Mesenteric fat pad (tissue), 1 donor: Measurements from ENCODE around the gene DHRS7C. TPM values are rescaled to one million over a fixed set of nuclear protein-coding genes. Genes with fewer than 3 reads are reported as not detected.

ENCODE experiments used
- DNase-seq: peaks from one replicate; pipeline ENCODE4 v3.0.0-alpha.2; 2020; ENCODE audit warnings: low spot score
- total RNA-seq: library from RNA; stranded (reverse); fragmentation: NEBNext Ultra II Directional; extraction: Animal tissue kit (Norgen Biotek cat#: 25700); gene quantifications from one replicate; pipeline ENCODE4 v1.2.1, GENCODE V29; 2021
- donor health status: DM: yes; HTN: yes; CAD: no.

The DHRS7C gene
- total RNA-seq, 1 donor from 2014 or later, result not detected

DNA sequence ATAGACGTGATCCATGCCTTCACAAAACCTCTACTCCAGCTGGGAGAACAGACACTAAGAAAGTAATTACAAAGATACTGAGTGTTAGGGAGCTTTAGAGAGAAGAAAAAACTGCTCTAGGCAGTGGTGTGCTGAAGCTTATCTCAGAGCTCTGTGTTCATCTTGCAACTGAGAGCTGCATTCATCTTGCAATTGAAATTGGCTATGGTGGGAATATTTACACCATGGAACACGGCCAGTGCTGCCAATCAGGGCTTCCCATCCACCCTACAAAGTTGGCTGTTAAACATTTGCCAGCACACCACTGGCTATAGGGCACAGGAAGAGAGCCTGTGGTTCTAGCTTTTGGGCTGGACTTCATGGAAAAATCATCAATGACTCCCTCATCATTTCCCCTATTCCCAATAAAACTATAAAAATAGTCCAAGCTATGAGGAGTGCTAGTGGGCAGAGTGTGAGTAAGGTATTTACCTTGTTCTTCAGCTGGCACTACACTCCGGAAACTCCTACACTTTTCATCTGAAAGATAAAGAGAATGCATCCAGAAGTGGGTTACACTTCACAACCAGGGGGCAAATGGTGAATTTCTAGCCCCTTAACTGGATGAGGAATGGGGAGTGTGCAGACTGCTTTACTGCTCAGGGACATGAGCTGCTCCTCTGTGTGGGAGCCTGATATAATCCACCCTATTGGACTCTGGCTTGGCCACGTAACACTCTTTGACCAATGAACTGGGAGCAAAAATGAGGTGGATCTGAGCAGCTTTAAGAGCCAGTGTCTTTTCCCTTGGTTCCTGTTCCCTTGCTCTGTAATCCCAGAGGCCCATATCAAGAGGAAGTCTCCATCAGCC, 18.9 kb upstream of the DHRS7C start:
- no peak for DNase-seq

DNA sequence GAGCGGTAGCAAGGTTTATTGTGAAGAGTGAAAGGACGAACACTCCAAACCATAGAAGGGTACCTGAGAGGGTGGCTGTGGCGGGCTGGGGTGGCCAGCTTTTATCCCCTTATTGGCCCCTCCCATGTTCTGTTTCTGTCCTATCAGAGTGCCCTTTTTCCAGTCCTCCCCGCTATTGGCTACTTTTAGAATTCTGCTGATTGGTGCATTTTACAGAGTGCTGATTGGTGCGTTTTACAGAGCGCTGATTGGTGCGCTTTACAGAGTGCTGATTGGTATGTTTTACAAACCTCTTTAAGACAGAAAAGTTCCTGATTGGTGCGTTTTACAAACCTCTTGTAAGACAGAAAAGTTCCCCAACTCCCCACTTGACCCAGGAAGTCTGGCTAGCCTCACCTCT, 18.0 kb upstream of the DHRS7C start:
- DNase-seq, result no peak

DNA sequence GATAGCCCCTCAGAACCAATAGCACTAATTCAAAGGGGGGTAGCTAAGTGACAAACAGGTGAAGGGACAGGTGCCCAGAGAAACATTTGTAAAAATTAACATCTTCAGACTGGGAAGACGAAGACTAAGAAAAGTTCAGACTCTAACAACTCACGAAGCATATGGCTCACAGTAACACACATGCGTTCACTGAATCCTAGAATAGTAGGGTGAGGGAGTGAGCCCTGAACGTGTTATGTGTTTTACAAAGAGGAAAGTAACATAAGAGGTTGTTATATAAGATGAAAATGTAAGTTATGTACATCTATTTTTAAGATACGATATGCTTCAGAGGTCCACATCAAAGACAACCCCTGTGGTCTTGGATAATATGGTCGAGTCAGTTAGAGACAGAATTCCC, 15.3 kb upstream of the DHRS7C start:
- no peak for DNase-seq

GRCh38 chr17:9805769-9806168, 14.4 kb upstream of the DHRS7C start:
- DNase-seq, result no peak

DNA sequence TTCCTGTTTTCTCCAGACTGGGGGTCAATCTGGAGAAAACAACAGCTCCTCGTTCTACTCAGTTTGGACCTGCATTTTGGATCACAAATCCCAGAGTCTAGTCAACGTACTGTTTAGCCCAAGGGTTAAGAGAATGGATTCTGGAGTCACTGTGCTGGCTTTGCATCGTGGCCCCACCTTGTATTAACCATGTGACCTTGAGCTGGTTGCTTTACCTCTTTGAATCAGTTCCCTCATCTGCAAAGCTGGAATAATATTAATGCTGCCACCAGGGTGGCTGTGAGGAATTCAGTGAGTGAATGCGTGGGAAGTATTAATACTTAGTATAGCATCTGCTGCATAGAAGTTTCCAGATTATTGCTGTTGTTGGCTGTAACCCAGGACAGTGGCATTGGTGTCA, 11.3 kb upstream of the DHRS7C start:
- DNase-seq, result no peak

- no peak for DNase-seq
Observed at GRCh38 chr17:9802294-9802693, 10.9 kb upstream of the DHRS7C start.

- no peak for DNase-seq
Observed at GRCh38 chr17:9801505-9801904, 10.1 kb upstream of the DHRS7C start.

DNA sequence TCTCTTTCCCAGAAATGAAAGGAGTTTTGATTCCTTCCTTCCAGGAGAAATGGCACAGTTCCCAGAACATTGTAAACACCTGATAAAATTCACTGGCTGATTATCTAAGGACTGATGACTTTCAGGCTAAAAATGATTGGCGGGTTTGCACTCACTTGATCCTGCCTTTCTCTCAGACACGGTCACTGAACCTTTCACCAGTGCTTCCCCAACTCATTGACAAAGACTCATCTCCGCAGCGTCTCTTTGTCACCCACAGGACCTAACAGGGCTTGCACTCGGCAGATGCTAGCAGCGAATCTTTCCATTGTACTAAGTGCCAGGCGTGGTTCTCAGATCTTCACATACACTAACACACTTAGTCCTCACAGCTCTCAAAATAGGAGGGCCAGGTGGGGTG, 7.3 kb upstream of the DHRS7C start:
- no peak for DNase-seq

GRCh38 chr17:9798008-9798407, 6.6 kb upstream of the DHRS7C start:
- DNase-seq, result no peak

DNA sequence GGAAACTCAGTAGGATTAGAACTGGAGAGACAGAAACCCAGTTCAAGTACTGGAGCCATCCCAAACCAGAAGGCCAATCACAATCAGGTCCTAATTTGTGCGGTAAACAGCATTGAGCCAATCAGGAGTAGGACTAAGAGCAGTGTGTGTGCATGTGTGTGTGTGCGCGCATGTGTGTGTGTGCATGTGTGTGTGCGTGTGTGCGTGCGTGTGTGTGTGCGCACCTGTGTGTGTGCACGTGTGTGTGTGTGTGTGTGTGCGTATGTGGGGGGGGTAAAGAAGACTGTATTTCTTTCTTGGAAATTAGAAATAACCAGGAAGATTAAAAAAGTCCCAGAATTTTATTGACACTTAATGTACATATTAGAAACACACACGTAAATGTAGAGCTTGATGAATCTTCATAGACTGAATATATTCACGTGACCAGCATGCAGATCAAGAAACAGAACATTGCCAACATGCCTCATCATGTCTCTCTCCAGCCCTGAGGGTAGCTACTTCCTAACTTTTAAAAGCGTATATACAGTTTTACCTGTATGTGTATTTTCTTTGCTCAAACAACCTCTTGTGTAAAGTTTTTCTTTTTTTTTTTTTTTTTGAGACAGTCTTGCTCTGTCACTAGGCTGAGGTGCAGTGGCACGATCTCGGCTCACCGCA, 919 bp upstream of the DHRS7C start:
- DNase-seq, result no peak

GRCh38 chr17:9790316-9790715, 1.1 kb downstream of the DHRS7C start:
- DNase-seq, result no peak

GRCh38 chr17:9788601-9789000, 2.8 kb downstream of the DHRS7C start:
- DNase-seq, result no peak

- DNase-seq, result no peak
Observed at GRCh38 chr17:9784544-9784943, 6.8 kb downstream of the DHRS7C start.

DNA sequence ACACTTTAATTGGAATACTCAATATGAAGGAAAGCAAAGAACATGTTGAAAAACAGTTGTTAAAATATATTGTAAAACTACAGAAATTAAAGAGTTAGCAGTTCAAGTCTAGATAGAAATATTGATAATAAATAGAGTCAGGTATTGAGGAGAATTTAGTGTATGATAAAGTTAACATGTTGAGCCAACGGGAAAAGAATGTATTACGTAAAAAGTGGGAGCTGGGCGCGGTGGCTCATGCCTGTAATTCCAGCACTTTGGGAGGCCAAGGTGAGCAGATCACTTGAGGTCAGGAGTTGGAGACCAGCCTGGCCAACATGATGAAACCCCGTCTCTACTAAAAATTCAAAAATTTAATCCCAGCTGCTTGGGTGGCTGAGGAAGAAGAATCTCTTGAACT, 7.9 kb downstream of the DHRS7C start:
- DNase-seq, result peak; percentile 41

DNA sequence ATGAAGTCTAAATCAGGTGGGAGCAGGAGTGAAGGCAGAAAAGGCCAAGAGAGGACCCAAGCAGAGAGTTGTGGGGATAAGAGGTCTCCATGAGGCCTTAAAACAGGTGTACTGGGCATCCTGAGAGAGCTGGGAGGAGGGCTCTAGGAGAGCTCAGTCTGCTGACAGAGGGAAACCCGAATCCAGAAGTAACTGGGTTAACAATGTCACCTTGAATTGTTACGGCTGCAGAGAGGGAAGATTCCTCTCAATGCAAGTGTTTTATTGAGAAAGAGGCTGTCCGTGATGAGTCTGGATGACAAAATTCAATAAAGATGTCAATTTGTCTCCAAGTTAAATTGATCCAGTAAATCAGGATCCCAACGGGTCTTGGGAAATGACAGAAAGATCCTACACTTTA, 8.3 kb downstream of the DHRS7C start:
- DNase-seq, result no peak

GRCh38 chr17:9780552-9780951, 10.8 kb downstream of the DHRS7C start:
- no peak for DNase-seq

DNA sequence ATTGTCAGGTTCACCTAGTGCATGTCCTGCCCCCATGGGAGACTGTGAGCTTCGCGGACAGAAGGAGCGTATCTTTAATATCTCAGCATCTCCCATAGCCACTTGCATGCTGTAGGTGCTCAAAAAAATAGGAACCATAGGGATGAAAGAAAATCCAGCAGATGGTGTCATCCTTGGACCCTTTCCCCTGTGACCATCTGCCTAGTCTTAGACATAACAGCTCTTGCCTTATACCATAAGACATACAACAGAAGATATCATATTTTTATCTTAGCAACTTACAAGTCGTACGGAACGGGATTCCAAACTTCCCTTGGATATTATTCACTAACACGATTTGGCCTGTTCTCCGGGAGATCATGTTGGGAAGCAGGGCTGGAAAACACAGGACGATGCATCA, 14.5 kb downstream of the DHRS7C start:
- no peak for DNase-seq

- DNase-seq, result peak; percentile 37
Observed at GRCh38 chr17:9772658-9773057, 18.7 kb downstream of the DHRS7C start.

DNA sequence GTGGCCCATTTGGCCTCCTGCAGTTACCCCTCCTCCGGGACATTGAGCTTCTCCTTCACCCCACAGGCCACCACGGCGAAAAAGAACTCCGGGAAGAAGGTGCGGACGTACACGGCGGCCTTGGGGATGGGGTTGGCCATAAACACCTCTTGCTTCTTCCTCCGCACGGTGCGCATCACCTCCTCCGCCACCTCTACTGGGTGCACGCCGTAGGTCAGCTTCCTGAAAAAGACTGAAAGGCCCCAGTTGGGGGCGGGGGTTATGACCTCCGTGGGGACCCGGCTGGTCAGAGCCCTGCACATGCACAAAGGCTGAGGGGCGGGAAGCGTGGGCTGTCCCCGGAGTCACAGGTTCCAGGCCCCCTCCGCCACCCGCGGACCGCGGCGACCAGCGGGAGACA, 19.9 kb downstream of the DHRS7C start:
- DNase-seq, result no peak

GRCh38 chr17:9769036-9769695, 22.2 kb downstream of the DHRS7C start:
- no peak for DNase-seq

DNA sequence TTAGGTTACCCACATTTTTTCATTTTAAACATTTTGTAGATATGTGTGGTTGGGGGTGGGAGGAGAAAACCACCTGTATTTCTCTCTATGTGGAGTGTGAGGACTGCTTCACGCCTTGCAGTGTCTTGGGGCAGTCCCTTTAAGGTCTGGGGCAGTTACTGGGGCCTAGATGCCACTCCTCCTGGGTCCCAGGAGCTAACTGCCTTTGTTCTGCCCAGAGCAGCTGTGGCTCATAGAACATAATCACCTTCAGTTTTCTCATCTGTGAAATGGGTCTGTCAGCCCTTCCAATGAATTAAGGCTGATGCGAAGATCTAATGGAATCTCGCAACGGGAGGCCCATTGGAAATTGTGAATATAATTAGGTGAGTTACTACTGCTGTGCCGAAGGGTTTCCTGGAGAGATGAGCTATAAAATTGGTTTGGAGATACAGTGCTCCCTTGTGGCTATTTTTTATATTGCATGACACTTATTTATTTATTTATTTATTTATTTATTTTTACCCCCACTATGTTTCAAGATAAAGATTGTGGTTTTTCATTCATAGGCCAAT, 22.9 kb downstream of the DHRS7C start:
- DNase-seq, result no peak

- DNase-seq, result peak; percentile 60
Observed at GRCh38 chr17:9767432-9767991, 23.9 kb downstream of the DHRS7C start.
